HCT116 (cell line): Measurements from ENCODE around the gene KDM5A. TPM values are rescaled to one million over a fixed set of nuclear protein-coding genes. Genes with fewer than 3 reads are reported as not detected.
A peak's percentile ranks its signal among the peaks of the same experiment; 100 is the strongest.

Experiments
- ATAC-seq: fragments of 200-7000 bp; cut with Tn5 transposase; 2 replicates; pipeline ENCODE4 v1.9.1; 2020; ENCODE audit warnings: mild to moderate bottlenecking, moderate library complexity
- BruUV-seq: library from RNA; stranded (reverse); fragments of 400-500 nt; replicated peaks from 2 replicates; lab custom pipeline; 2021; lab: Mats Ljungman, UMichigan
- CTCF ChIA-PET: fragments of 300-600 bp; sonication (Branson Sonifier 250); formaldehyde crosslinking; loops from one replicate; lab custom pipeline; 2021; ENCODE audit warnings: antibody characterized with exemption; lab: Charles Lee
- POLR2A ChIA-PET: fragments of 300-600, 350-600 bp; sonication (Branson Sonifier 250); formaldehyde crosslinking; loops from one replicate; lab custom pipeline; 2021; ENCODE audit warnings: antibody characterized with exemption; lab: Charles Lee
- RAD21 ChIA-PET, 2 experiments: fragments of 300-600 bp; sonication (Branson Sonifier 250); formaldehyde crosslinking; loops; one replicate each; lab custom pipeline; 2023; ENCODE audit warnings: low total read pairs in 2 of 2; ENCODE audit not compliant: uncharacterized antibody in 2 of 2, unreplicated experiment in 2 of 2, low non-redundant PET in 1 of 2; lab: Charles Lee
- DNase-seq: peaks from one replicate; pipeline ENCODE4 v3.0.0-alpha.2; 2010; ENCODE audit warnings: low read depth, low spot score
- H2AFZ ChIP-seq: fragments of 200-600 bp; shearing (Covaris generic), sonication (generic); 2 replicates; pipeline ENCODE4 v1.6.1; 2017; ENCODE audit warnings: low read depth, mixed run types, mixed read lengths, antibody characterized with exemption, low read length; ENCODE audit not compliant: poor library complexity, severe bottlenecking
- H3K27ac ChIP-seq: 2 replicates; pipeline ENCODE4 v1.5.1; 2012; ENCODE audit warnings: low read depth, low read length
- H3K27me3 ChIP-seq: fragments of 200-600 bp; sonication (generic); 2 replicates; pipeline ENCODE4 v1.6.1; 2016; ENCODE audit warnings: mixed run types, low read length, mixed read lengths; ENCODE audit not compliant: insufficient read depth
- H3K36me3 ChIP-seq, 2 experiments: fragments of 200-500 bp in 1 of 2; fragments of 200-600 bp in 1 of 2; sonication (Bioruptor generic) in 1 of 2; sonication (generic) in 1 of 2; 2 replicates each; pipeline versions ENCODE4 v1.5.1 to v1.6.1; 2014 to 2016; ENCODE audit warnings: low read length in 2 of 2, inconsistent platforms in 1 of 2, mixed read lengths in 1 of 2, mixed run types in 1 of 2; ENCODE audit not compliant: insufficient read depth in 2 of 2, control insufficient read depth in 1 of 2
- H3K4me1 ChIP-seq, 2 experiments: fragments of 200-600 bp in 1 of 2; sonication (generic) in 1 of 2; 2 replicates each; pipeline versions ENCODE4 v1.5.1 to v1.6.1; 2012 to 2017; ENCODE audit warnings: low read length in 2 of 2, inconsistent platforms in 1 of 2, mild to moderate bottlenecking in 1 of 2, mixed read lengths in 1 of 2, mixed run types in 1 of 2, moderate library complexity in 1 of 2; ENCODE audit not compliant: insufficient read depth in 2 of 2, control insufficient read depth in 1 of 2
- H3K4me2 ChIP-seq: fragments of 200-600 bp; sonication (generic); 2 replicates; pipeline ENCODE4 v1.6.1; 2017; ENCODE audit warnings: mixed run types, low read length, mixed read lengths
- H3K4me3 ChIP-seq, 2 experiments: fragments of 200-600 bp in 1 of 2; sonication (generic) in 1 of 2; replicated peaks in 1 of 2; 2 replicates each; pipeline ENCODE4 v1.5.1; 2011 to 2016; ENCODE audit warnings: low read length in 2 of 2, control low read depth in 1 of 2, low read depth in 1 of 2, mild to moderate bottlenecking in 1 of 2, mixed read lengths in 1 of 2, mixed run types in 1 of 2
- H3K79me2 ChIP-seq: fragments of 200-600 bp; sonication (generic); 2 replicates; pipeline ENCODE4 v1.6.1; 2017; ENCODE audit warnings: mild to moderate bottlenecking, mixed run types, low read length, moderate library complexity, mixed read lengths; ENCODE audit not compliant: insufficient read depth
- H3K9ac ChIP-seq: fragments of 200-600 bp; sonication (generic); 2 replicates; pipeline ENCODE4 v1.6.1; 2016; ENCODE audit warnings: low read length, mixed read lengths
- H3K9me2 ChIP-seq: fragments of 200-600 bp; sonication (generic), shearing (Covaris generic); 2 replicates; pipeline ENCODE4 v1.6.1; 2017; ENCODE audit warnings: mixed run types, mild to moderate bottlenecking, moderate library complexity; ENCODE audit not compliant: insufficient read depth
- H3K9me3 ChIP-seq, 2 experiments: fragments of 200-500 bp in 1 of 2; fragments of 200-600 bp in 1 of 2; sonication (Bioruptor generic) in 1 of 2; sonication (generic) in 1 of 2; 2 replicates each; pipeline ENCODE4 v1.6.1; 2014 to 2017; ENCODE audit warnings: low read length in 2 of 2, mixed read lengths in 2 of 2, inconsistent platforms in 1 of 2, low read depth in 1 of 2, mild to moderate bottlenecking in 1 of 2, mixed run types in 1 of 2, moderate library complexity in 1 of 2; ENCODE audit not compliant: control insufficient read depth in 1 of 2, insufficient read depth in 1 of 2
- H4K20me1 ChIP-seq: fragments of 200-600 bp; sonication (generic), shearing (Covaris generic); 2 replicates; pipeline ENCODE4 v1.6.1; 2017; ENCODE audit warnings: mixed run types, mild to moderate bottlenecking, moderate library complexity; ENCODE audit not compliant: insufficient read depth
- CBX3 ChIP-seq: IDR thresholded peaks from 2 replicates; pipeline ENCODE4 v1.6.1; 2012; ENCODE audit warnings: low read depth
- CEBPB ChIP-seq: IDR thresholded peaks from 2 replicates; pipeline ENCODE4 v1.6.1; 2012; ENCODE audit warnings: low read depth
- EGR1 ChIP-seq: IDR thresholded peaks from 2 replicates; pipeline ENCODE4 v1.6.1; 2012; ENCODE audit warnings: low read depth
- ELF1 ChIP-seq: IDR thresholded peaks from 2 replicates; pipeline ENCODE4 v1.6.1; 2012; ENCODE audit warnings: low read depth, borderline replicate concordance
- EZH2 ChIP-seq: fragments of 200-600 bp; sonication (generic); IDR thresholded peaks from 2 replicates; pipeline ENCODE4 v1.6.1; 2017; ENCODE audit warnings: antibody characterized with exemption, mixed run types
- EZH2phosphoT487 ChIP-seq: fragments of 200-600 bp; IDR thresholded peaks from 2 replicates; pipeline ENCODE4 v1.6.1; 2018; ENCODE audit warnings: antibody characterized with exemption, borderline replicate concordance
- FOSL1 ChIP-seq: IDR thresholded peaks from 2 replicates; pipeline ENCODE4 v1.6.1; 2012; ENCODE audit warnings: low read depth
- JUND ChIP-seq: IDR thresholded peaks from 2 replicates; pipeline ENCODE4 v1.6.1; 2012
- POLR2AphosphoS5 ChIP-seq: IDR thresholded peaks from 2 replicates; pipeline ENCODE4 v1.6.1; 2011; ENCODE audit warnings: mild to moderate bottlenecking, low read depth, low read length, moderate library complexity
- RAD21 ChIP-seq: IDR thresholded peaks from 2 replicates; pipeline ENCODE4 v1.6.1; 2012; ENCODE audit warnings: low read depth, mild to moderate bottlenecking
- SIN3A ChIP-seq: IDR thresholded peaks from 2 replicates; pipeline ENCODE4 v1.6.1; 2012; ENCODE audit warnings: low read depth
- SP1 ChIP-seq: IDR thresholded peaks from 2 replicates; pipeline ENCODE4 v1.6.1; 2012; ENCODE audit warnings: low read depth
- SRF ChIP-seq: IDR thresholded peaks from 2 replicates; pipeline ENCODE4 v1.6.1; 2012; ENCODE audit warnings: low read depth
- TCF7L2 ChIP-seq: IDR thresholded peaks from 2 replicates; pipeline ENCODE4 v1.7.0; 2011; ENCODE audit warnings: borderline replicate concordance, inconsistent platforms; ENCODE audit not compliant: insufficient read depth, insufficient read length; ENCODE audit errors: extremely low read depth
- YY1 ChIP-seq: IDR thresholded peaks from 2 replicates; pipeline ENCODE4 v1.6.1; 2011; ENCODE audit warnings: low read length, low read depth, moderate library complexity, mild to moderate bottlenecking; ENCODE audit not compliant: insufficient replicate concordance; ENCODE audit errors: extremely low read depth
- ZNF274 ChIP-seq: fragments of 200-500 bp; sonication (Bioruptor generic); IDR thresholded peaks from 2 replicates; pipeline ENCODE4 v1.6.1; 2014; ENCODE audit warnings: mild to moderate bottlenecking, low read depth, low read length, inconsistent platforms
- intact Hi-C: fragments of 100-400 bp; cut with micrococcal nuclease; formaldehyde crosslinking; loops from 2 replicates; pipeline ENCODE4 v1.10.0; 2022
- total RNA-seq: library from RNA; stranded (reverse); gene quantifications from one replicate; pipeline ENCODE4 v1.2.1, GENCODE V29; 2021; ENCODE audit not compliant: unreplicated experiment
- TF ChIP-seq, protein P1 (sequence below): IDR thresholded peaks from 2 replicates; pipeline ENCODE4 v1.6.1; 2012
- TF ChIP-seq, protein P2 (sequence below): IDR thresholded peaks from 2 replicates; pipeline ENCODE4 v1.6.1; 2012; ENCODE audit warnings: low read depth

KDM5A gene
- total RNA-seq, 1 experiment from 2014 or later, result 49.0 TPM

DNA sequence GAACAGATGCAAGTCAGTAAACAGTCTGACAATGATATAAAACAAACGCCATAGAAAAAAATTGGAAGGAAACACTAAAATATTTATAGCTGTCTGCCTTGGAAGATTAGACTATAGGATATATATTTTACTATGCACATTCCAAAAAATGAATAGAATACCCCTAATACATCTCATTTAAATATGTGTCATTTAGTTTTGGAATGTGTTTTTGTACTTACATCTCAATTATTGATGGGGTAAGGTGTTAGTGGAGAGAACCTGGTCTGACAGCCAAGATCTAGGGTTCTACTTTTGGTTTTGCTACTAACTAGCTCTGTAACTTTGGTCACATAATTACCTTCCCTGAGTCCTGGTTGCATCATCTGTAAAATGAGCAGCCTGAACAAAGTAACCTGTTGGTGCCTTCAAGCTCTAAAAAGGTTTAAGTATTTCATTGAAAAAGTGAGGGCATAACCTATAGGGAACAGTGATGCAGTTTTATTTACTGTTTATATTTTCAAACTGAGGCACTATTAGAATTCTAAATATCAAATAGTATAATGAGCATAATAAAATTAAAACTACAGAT is 97.9 kb downstream of the KDM5A start:
- intact Hi-C loops, result no loop called here
- Histone ChIP-seq H3K27ac (no peak overlapping the region), H3K27me3 (no peaks in the 10 kb centered on the region), H3K9me2 (no peaks in the 10 kb centered on the region), H3K9me3 (no peaks in the 10 kb centered on the region), H3K9ac (no peak overlapping the region), H3K36me3 (peaks cover 10 to 22% of the 10 kb centered on the region in 2 experiments), H3K79me2 (no peaks in the 10 kb centered on the region), H3K4me3 (no peak overlapping the region), H4K20me1 (0 out of 2 replicates have a peak, but pooled peaks cover 3% of the 10 kb centered on the region), H3K4me2 (no peak overlapping the region), H2AFZ (no peak overlapping the region), H3K4me1 (no peaks in the 10 kb centered on the region)
- DNase-seq (no peak), ATAC-seq (no peak)
- ChIA-PET CTCF (no interaction called here), POLR2A (no interaction called here), RAD21 (no interaction called here)
- BruUV-seq, result no TSS peak
- TF ChIP-seq POLR2AphosphoS5 (no peak), CEBPB (peak; percentile 35; the same call in 1 of the 2 replicates), JUND (no peak), EGR1 (no peak), ELF1 (no peak)

- BruUV-seq, result no TSS peak
- DNase-seq, result no peak
- POLR2A ChIA-PET, result no interaction called here
Observed at GRCh38 chr12:288687-289086, 100.4 kb downstream of the KDM5A start.

More at GRCh38 chr12:288687-289086, 100.4 kb downstream of the KDM5A start:
- H2AFZ ChIP-seq, result no peak overlapping the region
- H3K4me3 ChIP-seq, result no peak overlapping the region
- no peaks in the 10 kb centered on the region for H3K4me1 ChIP-seq
- ATAC-seq, result no peak
- H3K27me3 ChIP-seq, result no peaks in the 10 kb centered on the region
- 0 out of 2 replicates have a peak, but pooled peaks cover 3% of the 10 kb centered on the region for H4K20me1 ChIP-seq
- RAD21 ChIA-PET, result no interaction called here
- CTCF ChIA-PET, result no interaction called here
- H3K27ac ChIP-seq, result no peak overlapping the region
- H3K4me2 ChIP-seq, result no peak overlapping the region
- H3K9me3 ChIP-seq, result no peaks in the 10 kb centered on the region
- intact Hi-C loops, result no loop called here
- H3K79me2 ChIP-seq, result no peaks in the 10 kb centered on the region
- no peak overlapping the region for H3K9ac ChIP-seq
- H3K9me2 ChIP-seq, result no peaks in the 10 kb centered on the region
- peaks cover 15 to 26% of the 10 kb centered on the region in 2 experiments for H3K36me3 ChIP-seq
- TF ChIP-seq, protein P1, sequence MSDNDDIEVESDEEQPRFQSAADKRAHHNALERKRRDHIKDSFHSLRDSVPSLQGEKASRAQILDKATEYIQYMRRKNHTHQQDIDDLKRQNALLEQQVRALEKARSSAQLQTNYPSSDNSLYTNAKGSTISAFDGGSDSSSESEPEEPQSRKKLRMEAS, result no peak
- TF ChIP-seq SRF (no peak), ELF1 (no peak), POLR2AphosphoS5 (no peak), TCF7L2 (no peak), RAD21 (no peak), CEBPB (no peak), EZH2 (no peak), YY1 (no peak), CBX3 (no peak), SP1 (no peak), JUND (no peak), ZNF274 (no peak), FOSL1 (no peak), EZH2phosphoT487 (no peak), SIN3A (no peak)
- TF ChIP-seq, protein P2, sequence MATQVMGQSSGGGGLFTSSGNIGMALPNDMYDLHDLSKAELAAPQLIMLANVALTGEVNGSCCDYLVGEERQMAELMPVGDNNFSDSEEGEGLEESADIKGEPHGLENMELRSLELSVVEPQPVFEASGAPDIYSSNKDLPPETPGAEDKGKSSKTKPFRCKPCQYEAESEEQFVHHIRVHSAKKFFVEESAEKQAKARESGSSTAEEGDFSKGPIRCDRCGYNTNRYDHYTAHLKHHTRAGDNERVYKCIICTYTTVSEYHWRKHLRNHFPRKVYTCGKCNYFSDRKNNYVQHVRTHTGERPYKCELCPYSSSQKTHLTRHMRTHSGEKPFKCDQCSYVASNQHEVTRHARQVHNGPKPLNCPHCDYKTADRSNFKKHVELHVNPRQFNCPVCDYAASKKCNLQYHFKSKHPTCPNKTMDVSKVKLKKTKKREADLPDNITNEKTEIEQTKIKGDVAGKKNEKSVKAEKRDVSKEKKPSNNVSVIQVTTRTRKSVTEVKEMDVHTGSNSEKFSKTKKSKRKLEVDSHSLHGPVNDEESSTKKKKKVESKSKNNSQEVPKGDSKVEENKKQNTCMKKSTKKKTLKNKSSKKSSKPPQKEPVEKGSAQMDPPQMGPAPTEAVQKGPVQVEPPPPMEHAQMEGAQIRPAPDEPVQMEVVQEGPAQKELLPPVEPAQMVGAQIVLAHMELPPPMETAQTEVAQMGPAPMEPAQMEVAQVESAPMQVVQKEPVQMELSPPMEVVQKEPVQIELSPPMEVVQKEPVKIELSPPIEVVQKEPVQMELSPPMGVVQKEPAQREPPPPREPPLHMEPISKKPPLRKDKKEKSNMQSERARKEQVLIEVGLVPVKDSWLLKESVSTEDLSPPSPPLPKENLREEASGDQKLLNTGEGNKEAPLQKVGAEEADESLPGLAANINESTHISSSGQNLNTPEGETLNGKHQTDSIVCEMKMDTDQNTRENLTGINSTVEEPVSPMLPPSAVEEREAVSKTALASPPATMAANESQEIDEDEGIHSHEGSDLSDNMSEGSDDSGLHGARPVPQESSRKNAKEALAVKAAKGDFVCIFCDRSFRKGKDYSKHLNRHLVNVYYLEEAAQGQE, result no peak
- TF ChIP-seq, all 23 proteins: peak for 0
